Measurements from ENCODE around the gene CSNK1D. TPM values are rescaled to one million over a fixed set of nuclear protein-coding genes. Genes with fewer than 3 reads are reported as not detected.

Gene CSNK1D
- total RNA-seq, 2 experiments from 2014 or later: 115 to 142 TPM

DNA sequence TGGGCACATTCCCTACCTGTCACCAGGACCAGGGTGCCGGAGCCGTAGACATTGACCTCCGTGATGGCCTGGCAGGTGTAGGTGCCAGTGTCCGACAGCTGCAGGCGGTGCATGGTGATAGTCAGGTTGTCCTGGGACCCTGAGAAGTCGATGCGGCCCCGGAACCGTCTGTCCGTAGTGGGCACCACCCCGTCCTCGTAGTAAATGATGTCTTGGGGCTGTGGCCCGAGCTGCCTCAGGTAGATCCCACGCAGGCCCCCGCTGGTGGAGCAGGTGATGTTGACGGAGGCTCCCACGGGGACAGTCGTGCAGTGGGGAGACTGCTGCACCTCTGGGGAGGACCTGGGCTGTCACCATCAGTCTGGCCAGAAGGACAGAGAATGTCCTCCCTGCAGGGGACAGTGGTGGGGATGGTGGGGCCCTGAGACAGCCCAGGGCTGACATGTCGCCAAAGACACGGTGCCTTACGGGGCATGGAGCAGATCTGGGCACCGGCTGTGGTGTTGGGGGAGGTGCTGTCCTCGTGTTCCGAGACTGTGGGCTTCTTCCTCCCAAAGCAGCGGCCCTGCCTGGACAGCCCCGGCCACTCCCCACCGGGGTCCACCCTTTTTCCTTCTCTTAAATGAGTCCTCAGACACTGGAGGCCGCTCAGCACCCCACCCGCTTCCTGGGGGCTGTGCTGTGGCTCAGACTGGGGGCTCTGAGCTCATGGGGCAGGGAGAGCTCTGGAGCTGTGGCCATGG lies 43.3 kb upstream of the CSNK1D start:
- Mint-ChIP-seq H3K36me3 (ENCODE audit: low read depth) (peaks cover 19% of the 10 kb centered on the region), H3K27me3 (no peaks in the 10 kb centered on the region), H3K4me3 (no peak overlapping the region), H3K9me3 (no peaks in the 10 kb centered on the region), H3K4me1 (peaks cover 23% of the 10 kb centered on the region), H3K27ac (peak overlapping the region; percentile 87)
- ChIA-PET CTCF (interaction anchor here (0.7 to 2.6 kb wide), 6 partner anchors 9 to 286 kb away, joined by 3 to 31 read pairs (median 4); no protein-coding TSS in a partner anchor), POLR2A (interaction anchor here (0.7 to 1.0 kb wide), 3 partner anchors 15 to 20 kb away, joined by 3 to 4 read pairs (median 3); no protein-coding TSS in a partner anchor)
- peak; percentile 27 for DNase-seq

- peak overlapping the region; percentile 87 for H3K27ac Mint-ChIP-seq
- H3K27me3 Mint-ChIP-seq: no peaks in the 10 kb centered on the region
- H3K36me3 Mint-ChIP-seq (ENCODE audit: low read depth): peaks cover 19% of the 10 kb centered on the region
- peaks cover 18% of the 10 kb centered on the region for H3K4me1 Mint-ChIP-seq
- peak; percentile 42 for DNase-seq
- ChIA-PET CTCF (interaction anchor here (2.6 kb wide), 1 partner anchor 13 kb away, joined by 31 read pairs; no protein-coding TSS in a partner anchor), POLR2A (interaction anchor here (0.7 kb wide), 1 partner anchor 19 kb away, joined by 4 read pairs; no protein-coding TSS in a partner anchor)
- no peaks in the 10 kb centered on the region for H3K9me3 Mint-ChIP-seq
- H3K4me3 Mint-ChIP-seq: no peak overlapping the region
Observed at GRCh38 chr17:82315703-82316358, 42.3 kb upstream of the CSNK1D start.

- Mint-ChIP-seq H3K36me3 (ENCODE audit: low read depth) (peaks cover 19% of the 10 kb centered on the region), H3K4me1 (peaks cover 17% of the 10 kb centered on the region), H3K27ac (peak overlapping the region; percentile 87), H3K9me3 (no peaks in the 10 kb centered on the region), H3K27me3 (no peaks in the 10 kb centered on the region), H3K4me3 (no peak overlapping the region)
- ChIA-PET CTCF (no interaction called here), POLR2A (no interaction called here)
- no peak for DNase-seq
Observed at GRCh38 chr17:82314727-82315605, 41.5 kb upstream of the CSNK1D start.

DNA sequence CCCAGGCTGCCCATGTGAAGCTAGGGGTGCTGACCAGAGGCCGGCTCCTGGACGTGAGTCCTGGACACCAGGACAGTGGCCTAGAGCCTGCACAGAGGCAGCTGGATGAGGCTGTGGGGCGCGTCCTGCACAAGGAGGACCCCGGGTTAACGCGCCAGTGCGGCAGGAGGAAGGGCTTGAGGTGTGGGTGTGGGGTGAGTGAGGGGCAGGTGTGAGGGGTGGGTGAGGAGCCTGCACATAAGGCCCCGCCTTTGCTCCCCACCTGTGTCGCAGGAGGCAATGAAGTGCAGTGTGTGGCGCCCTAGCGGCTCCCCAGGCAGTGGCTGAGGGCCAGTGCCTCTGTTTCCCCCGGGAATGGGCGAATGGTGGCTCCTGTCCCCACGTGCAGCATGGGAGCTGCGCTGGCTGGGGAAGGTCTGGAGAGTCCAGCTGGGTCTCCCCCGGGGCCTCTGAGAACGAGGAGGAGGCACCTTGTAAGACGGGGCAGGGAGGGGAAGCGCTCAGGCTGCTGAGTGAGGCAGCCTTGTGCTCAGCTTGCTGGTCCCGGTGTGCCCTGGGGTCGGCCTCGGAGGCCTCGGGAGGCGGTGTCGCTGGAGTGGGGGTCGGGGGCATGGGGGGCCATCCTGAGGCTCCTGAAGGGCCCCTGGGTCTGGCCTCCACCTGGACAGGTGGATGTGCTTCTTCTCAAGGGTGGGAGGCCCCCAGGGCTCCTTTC lies 40.7 kb upstream of the CSNK1D start:
- Mint-ChIP-seq H3K27ac (peak overlapping the region; percentile 31), H3K9me3 (no peaks in the 10 kb centered on the region), H3K36me3 (ENCODE audit: low read depth) (peaks cover 19% of the 10 kb centered on the region), H3K27me3 (no peaks in the 10 kb centered on the region), H3K4me1 (peaks cover 17% of the 10 kb centered on the region), H3K4me3 (peak overlapping the region; percentile 45)
- POLR2A ChIA-PET: no interaction called here
- CTCF ChIA-PET: interaction anchor here (1.0 kb wide), 1 partner anchor 10 kb away, joined by 3 read pairs; no protein-coding TSS in a partner anchor
- no peak for DNase-seq

DNA sequence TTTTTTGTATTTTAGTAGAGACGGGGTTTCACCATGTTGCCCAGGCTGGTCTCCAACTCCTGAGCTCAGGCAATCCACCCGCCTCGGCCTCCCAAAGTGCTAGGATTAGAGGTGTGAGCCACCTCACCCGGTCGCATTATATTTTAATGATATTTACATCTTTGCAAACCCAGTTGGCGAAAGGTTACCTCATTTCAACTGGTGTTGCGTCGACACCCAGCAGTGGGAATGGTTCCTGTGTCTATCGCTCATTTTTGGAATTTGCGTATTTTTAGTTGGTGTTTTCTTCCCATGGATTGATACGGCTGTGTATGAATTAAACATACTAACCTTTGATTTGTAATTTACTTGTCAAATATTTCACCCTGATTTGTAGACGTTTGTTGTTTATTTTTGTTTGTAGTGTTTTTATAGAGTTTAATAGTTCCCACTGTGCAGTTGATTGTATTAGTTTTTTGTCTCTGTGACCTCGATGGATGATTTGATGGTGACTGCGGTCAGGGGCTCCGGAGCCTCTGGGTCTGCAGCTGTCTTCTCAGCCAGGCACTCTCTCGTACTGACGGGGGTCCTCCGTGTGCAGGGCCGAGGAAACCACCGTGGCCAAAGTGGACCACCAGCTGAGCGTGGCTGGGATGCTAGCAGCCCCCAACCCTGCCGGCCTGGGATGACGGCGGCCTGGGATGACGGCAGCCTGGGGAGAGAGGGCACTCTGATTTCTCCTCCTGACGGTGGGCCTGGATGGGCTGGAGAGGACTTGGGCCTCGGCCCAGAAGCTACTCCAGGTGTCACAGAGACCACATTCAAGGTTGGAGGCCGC lies 39.9 kb upstream of the CSNK1D start:
- CTCF ChIA-PET: interaction anchor here (1.0 kb wide), 1 partner anchor 10 kb away, joined by 3 read pairs; no protein-coding TSS in a partner anchor
- Mint-ChIP-seq H3K27me3 (peaks cover 2% of the 10 kb centered on the region), H3K36me3 (ENCODE audit: low read depth) (peaks cover 19% of the 10 kb centered on the region), H3K4me3 (no peak overlapping the region), H3K9me3 (no peaks in the 10 kb centered on the region), H3K4me1 (peaks cover 21% of the 10 kb centered on the region), H3K27ac (no peak overlapping the region)
- POLR2A ChIA-PET: no interaction called here
- DNase-seq: no peak

GRCh38 chr17:82311971-82312370 lies 38.5 kb upstream of the CSNK1D start:
- H3K36me3 Mint-ChIP-seq (ENCODE audit: low read depth): peaks cover 19% of the 10 kb centered on the region
- POLR2A ChIA-PET: no interaction called here
- no peaks in the 10 kb centered on the region for H3K9me3 Mint-ChIP-seq
- CTCF ChIA-PET: interaction anchor here (0.9 to 2.0 kb wide), 2 partner anchors 9 to 68 kb away, joined by 3 to 7 read pairs; no protein-coding TSS in a partner anchor
- H3K27ac Mint-ChIP-seq: no peak overlapping the region
- H3K4me1 Mint-ChIP-seq: peaks cover 24% of the 10 kb centered on the region
- DNase-seq: no peak
- H3K4me3 Mint-ChIP-seq: no peak overlapping the region
- H3K27me3 Mint-ChIP-seq: peaks cover 2% of the 10 kb centered on the region

DNA sequence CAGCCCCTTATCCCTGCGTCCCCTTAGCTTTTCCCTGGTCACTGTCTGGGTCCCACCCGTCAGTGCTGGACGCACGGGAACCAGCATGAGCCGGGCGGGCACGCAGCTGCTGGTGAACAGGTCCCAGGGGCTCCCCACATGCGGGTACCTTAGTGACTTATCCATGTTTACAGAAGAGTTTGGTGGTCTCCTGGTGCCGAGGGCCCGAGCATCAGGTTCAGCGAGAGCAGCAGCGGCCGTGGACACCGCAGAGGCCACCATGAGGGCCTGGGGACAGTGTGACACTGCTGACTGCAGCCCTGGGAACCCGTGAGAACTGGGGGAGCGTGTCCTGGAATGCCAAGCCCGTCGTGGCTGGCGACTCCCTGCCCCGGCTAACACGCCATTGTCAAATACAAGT lies 37.4 kb upstream of the CSNK1D start:
- Mint-ChIP-seq H3K4me1 (peaks cover 32% of the 10 kb centered on the region), H3K27me3 (peaks cover 2% of the 10 kb centered on the region), H3K27ac (no peak overlapping the region), H3K36me3 (ENCODE audit: low read depth) (peaks cover 14% of the 10 kb centered on the region), H3K9me3 (no peaks in the 10 kb centered on the region), H3K4me3 (no peak overlapping the region)
- no peak for DNase-seq
- POLR2A ChIA-PET: no interaction called here
- CTCF ChIA-PET: interaction anchor here (0.9 to 2.0 kb wide), 2 partner anchors 10 to 67 kb away, joined by 3 to 7 read pairs; no protein-coding TSS in a partner anchor

GRCh38 chr17:82309656-82310570 lies 36.4 kb upstream of the CSNK1D start:
- POLR2A ChIA-PET: no interaction called here
- peaks cover 36% of the 10 kb centered on the region for H3K4me1 Mint-ChIP-seq
- H3K27ac Mint-ChIP-seq: no peak overlapping the region
- H3K36me3 Mint-ChIP-seq (ENCODE audit: low read depth): peaks cover 7% of the 10 kb centered on the region
- no peak overlapping the region for H3K4me3 Mint-ChIP-seq
- CTCF ChIA-PET: interaction anchor here (0.9 to 2.0 kb wide), 3 partner anchors 10 to 66 kb away, joined by 3 to 7 read pairs (median 4); no protein-coding TSS in a partner anchor
- DNase-seq: no peak
- H3K9me3 Mint-ChIP-seq: no peaks in the 10 kb centered on the region
- H3K27me3 Mint-ChIP-seq: peaks cover 2% of the 10 kb centered on the region

GRCh38 chr17:82305727-82306300 lies 32.3 kb upstream of the CSNK1D start:
- no peaks in the 10 kb centered on the region for H3K36me3 Mint-ChIP-seq (ENCODE audit: low read depth)
- peaks cover 2% of the 10 kb centered on the region for H3K27me3 Mint-ChIP-seq
- ChIA-PET POLR2A (no interaction called here), CTCF (interaction anchor here (0.7 to 5.7 kb wide), 7 partner anchors 8 to 275 kb away, joined by 3 to 31 read pairs (median 4); partner anchors contain the start of gene CD7)
- H3K9me3 Mint-ChIP-seq: no peaks in the 10 kb centered on the region
- no peak overlapping the region for H3K4me3 Mint-ChIP-seq
- peaks cover 65% of the 10 kb centered on the region for H3K4me1 Mint-ChIP-seq
- H3K27ac Mint-ChIP-seq: no peak overlapping the region
- DNase-seq: no peak
